T-cell (primary cell): ENCODE data around the gene KCNJ6. TPM values are rescaled to one million over a fixed set of nuclear protein-coding genes. Genes with fewer than 3 reads are reported as not detected.

Experiments used
- ATAC-seq, 4 experiments: fragments of 200-7000 bp in 3 of 4; fragments of 150-1000 bp in 1 of 4; cut with Tn5 transposase; replicated peaks in 1 of 4; 1 replicate in 3 of 4; 2 replicates in 1 of 4; pipeline ENCODE4 v1.10.0; 2021; ENCODE audit warnings: moderate library complexity in 3 of 4, mild to moderate bottlenecking in 2 of 4, moderate number of reproducible peaks in 1 of 4
- CTCF ChIA-PET, 2 donors: fragments of 300-600 bp; sonication (Branson Sonifier 250); formaldehyde crosslinking; loops; one replicate each; lab custom pipeline; 2022; ENCODE audit warnings: antibody characterized with exemption in 2 of 2; lab: Charles Lee
- POLR2A ChIA-PET, 2 donors: fragments of 300-600 bp; sonication (Branson Sonifier 250); formaldehyde crosslinking; loops; one replicate each; lab custom pipeline; 2022; ENCODE audit warnings: antibody characterized with exemption in 2 of 2; lab: Charles Lee
- DNase-seq, 35 experiments: peaks; one replicate each; pipeline versions ENCODE4 v3.0.0 to v3.0.0-alpha.2; 2013 to 2023
- H3K27ac ChIP-seq: one replicate; pipeline ENCODE4 v1.5.1; 2013; ENCODE audit warnings: low read length
- H3K27me3 ChIP-seq, 2 experiments: replicated peaks in 1 of 2; 1 replicate in 1 of 2; 2 replicates in 1 of 2; pipeline versions ENCODE4 v1.6.1 to v1.7.0; 2013; ENCODE audit warnings: low read length in 1 of 2, mixed read lengths in 1 of 2; ENCODE audit not compliant: control insufficient read depth in 2 of 2, insufficient read depth in 2 of 2; ENCODE audit errors: extremely low read depth in 1 of 2
- H3K36me3 ChIP-seq, 2 donors: 1 replicate in 1 of 2; 2 replicates in 1 of 2; pipeline versions ENCODE4 v1.6.1 to v1.7.0; 2013; ENCODE audit warnings: low read length in 1 of 2; ENCODE audit not compliant: control insufficient read depth in 2 of 2, insufficient read depth in 1 of 2; ENCODE audit errors: extremely low read depth in 1 of 2
- H3K4me1 ChIP-seq, 2 experiments: 1 replicate in 1 of 2; 2 replicates in 1 of 2; pipeline versions ENCODE4 v1.6.1 to v1.7.0; 2013; ENCODE audit warnings: low read length in 2 of 2, mixed read lengths in 1 of 2; ENCODE audit not compliant: insufficient read depth in 2 of 2, control insufficient read depth in 1 of 2; ENCODE audit errors: extremely low read depth in 1 of 2
- H3K4me3 ChIP-seq, 2 donors: 1 replicate in 1 of 2; 2 replicates in 1 of 2; pipeline versions ENCODE4 v1.5.1 to v1.7.0; 2013; ENCODE audit warnings: mild to moderate bottlenecking in 2 of 2, low read length in 1 of 2, moderate library complexity in 1 of 2; ENCODE audit not compliant: control insufficient read depth in 1 of 2; ENCODE audit errors: extremely low read depth in 1 of 2
- H3K9me3 ChIP-seq: 2 replicates; pipeline ENCODE4 v1.7.0; 2013
- H3K27ac Mint-ChIP-seq, 2 donors: one replicate each; pipeline ENCODE4 v1.8.0; 2020 to 2021; ENCODE audit warnings: mild to moderate bottlenecking in 2 of 2, mixed read lengths in 2 of 2
- H3K27me3 Mint-ChIP-seq, 2 donors: one replicate each; pipeline ENCODE4 v1.8.0; 2021 to 2022; ENCODE audit warnings: mixed read lengths in 2 of 2
- H3K36me3 Mint-ChIP-seq: one replicate; pipeline ENCODE4 v1.8.0; 2021; ENCODE audit warnings: mixed read lengths
- H3K4me1 Mint-ChIP-seq, 3 donors: one replicate each; pipeline ENCODE4 v1.8.0; 2020 to 2022; ENCODE audit warnings: mixed read lengths in 3 of 3, mild to moderate bottlenecking in 1 of 3
- H3K4me3 Mint-ChIP-seq, 3 donors: one replicate each; pipeline ENCODE4 v1.8.0; 2020 to 2022; ENCODE audit warnings: mild to moderate bottlenecking in 3 of 3, mixed read lengths in 3 of 3, moderate library complexity in 3 of 3
- H3K9me3 Mint-ChIP-seq, 3 donors: one replicate each; pipeline ENCODE4 v1.8.0; 2020 to 2022; ENCODE audit warnings: mixed read lengths in 3 of 3
- WGBS: methylation state at CpG from one replicate; pipeline ENCODE4 v1.1.5; 2013; ENCODE audit warnings: missing lambda C conversion rate; ENCODE audit not compliant: insufficient coverage; 5-methylcytosine and 5-hydroxymethylcytosine counted together
- total RNA-seq, 35 experiments: library from RNA in 6 of 35; stranded (reverse) in 6 of 35; fragments of 120-200 nt in 1 of 35; gene quantifications; one replicate each; pipeline versions ENCODE4 v1.2.1 to v1.2.4 and lab custom pipeline; 2013 to 2026

KCNJ6 gene
- total RNA-seq, 5 donors from 2014 or later (not counting 1 experiment from before 2014, with no cell fraction given) = not detected

GRCh38 chr21:37603129-37603528 lies 313.1 kb downstream of the KCNJ6 start:
- Mint-ChIP-seq H3K27ac (no peak overlapping the region), H3K27me3 (peaks cover 23 to 24% of the 10 kb centered on the region in 2 donors), H3K9me3 (no peaks in the 10 kb centered on the region), H3K4me1 (no peaks in the 10 kb centered on the region), H3K4me3 (no peak overlapping the region), H3K36me3 (no peaks in the 10 kb centered on the region)
- no peak overlapping the region for H3K27ac ChIP-seq
- ChIA-PET CTCF (no interaction called here), POLR2A (no interaction called here)
- DNase-seq (no peak), ATAC-seq (no peak)
- H3K4me1 ChIP-seq = no peaks in the 10 kb centered on the region
- no peaks in the 10 kb centered on the region for H3K36me3 ChIP-seq
- H3K27me3 ChIP-seq = peaks cover 0 to 8% of the 10 kb centered on the region in 2 experiments
- WGBS = no CpG with 5 or more reads among the region's 2 CpGs
- no peak overlapping the region for H3K4me3 ChIP-seq
- no peaks in the 10 kb centered on the region for H3K9me3 ChIP-seq

- no peak for DNase-seq
- H3K4me3 ChIP-seq = no peak overlapping the region
- Mint-ChIP-seq H3K9me3 (no peaks in the 10 kb centered on the region), H3K36me3 (no peaks in the 10 kb centered on the region), H3K4me1 (no peaks in the 10 kb centered on the region), H3K27ac (no peak overlapping the region), H3K27me3 (peaks cover 18 to 22% of the 10 kb centered on the region in 2 donors), H3K4me3 (no peak overlapping the region)
- H3K27me3 ChIP-seq = peaks cover 0 to 8% of the 10 kb centered on the region in 2 experiments
- no peak for ATAC-seq
- ChIA-PET POLR2A (no interaction called here), CTCF (no interaction called here)
- no peaks in the 10 kb centered on the region for H3K9me3 ChIP-seq
- no peak overlapping the region for H3K27ac ChIP-seq
- H3K36me3 ChIP-seq = no peaks in the 10 kb centered on the region
- no peaks in the 10 kb centered on the region for H3K4me1 ChIP-seq
- 87% methylated on average over 5 of the region's 5 CpGs for WGBS
These were observed 314.3 kb downstream of the KCNJ6 start for GRCh38 chr21:37601915-37602314.

GRCh38 chr21:37601027-37601426 lies 315.2 kb downstream of the KCNJ6 start:
- Mint-ChIP-seq H3K36me3 (no peaks in the 10 kb centered on the region), H3K4me3 (no peak overlapping the region), H3K27ac (no peak overlapping the region), H3K27me3 (peaks cover 9 to 13% of the 10 kb centered on the region in 2 donors), H3K9me3 (peaks cover 0 to 4% (median 0%) of the 10 kb centered on the region in 3 donors), H3K4me1 (no peaks in the 10 kb centered on the region)
- H3K4me3 ChIP-seq = no peak overlapping the region
- CTCF ChIA-PET = no interaction called here
- H3K27me3 ChIP-seq = peaks cover 0 to 4% of the 10 kb centered on the region in 2 experiments
- H3K36me3 ChIP-seq = no peaks in the 10 kb centered on the region
- POLR2A ChIA-PET = no interaction called here
- ATAC-seq (no peak), DNase-seq (no peak)
- 61% methylated on average over 2 of the region's 3 CpGs for WGBS
- H3K9me3 ChIP-seq = no peaks in the 10 kb centered on the region
- H3K27ac ChIP-seq = no peak overlapping the region
- no peaks in the 10 kb centered on the region for H3K4me1 ChIP-seq

- Mint-ChIP-seq H3K27ac (no peak overlapping the region), H3K9me3 (peaks cover 0 to 4% (median 0%) of the 10 kb centered on the region in 3 donors), H3K36me3 (no peaks in the 10 kb centered on the region), H3K4me1 (no peaks in the 10 kb centered on the region), H3K4me3 (no peak overlapping the region), H3K27me3 (peaks cover 0 to 8% of the 10 kb centered on the region in 2 donors)
- H3K4me1 ChIP-seq = no peaks in the 10 kb centered on the region
- peaks cover 0 to 14% of the 10 kb centered on the region in 2 experiments for H3K27me3 ChIP-seq
- DNase-seq (no peak), ATAC-seq (no peak)
- 82% methylated on average over 7 of the region's 8 CpGs for WGBS
- H3K4me3 ChIP-seq = no peak overlapping the region
- H3K9me3 ChIP-seq = no peaks in the 10 kb centered on the region
- ChIA-PET POLR2A (no interaction called here), CTCF (no interaction called here)
- H3K36me3 ChIP-seq = no peaks in the 10 kb centered on the region
- no peak overlapping the region for H3K27ac ChIP-seq
These were observed 320.3 kb downstream of the KCNJ6 start for GRCh38 chr21:37595944-37596343.

GRCh38 chr21:37594472-37594951 lies 321.7 kb downstream of the KCNJ6 start:
- H3K4me1 Mint-ChIP-seq = no peaks in the 10 kb centered on the region
- Histone ChIP-seq H3K9me3 (no peaks in the 10 kb centered on the region), H3K4me3 (no peak overlapping the region), H3K4me1 (no peaks in the 10 kb centered on the region), H3K27me3 (peaks cover 0 to 14% of the 10 kb centered on the region in 2 experiments), H3K27ac (no peak overlapping the region), H3K36me3 (no peaks in the 10 kb centered on the region)
- ATAC-seq (no peak), DNase-seq (no peak)
- H3K36me3 Mint-ChIP-seq = no peaks in the 10 kb centered on the region
- 79% methylated on average over 6 of the region's 15 CpGs for WGBS
- peaks cover 0 to 4% (median 0%) of the 10 kb centered on the region in 3 donors for H3K9me3 Mint-ChIP-seq
- CTCF ChIA-PET = no interaction called here
- peaks cover 0 to 8% of the 10 kb centered on the region in 2 donors for H3K27me3 Mint-ChIP-seq
- no peak overlapping the region for H3K27ac Mint-ChIP-seq
- no peak overlapping the region for H3K4me3 Mint-ChIP-seq
- POLR2A ChIA-PET = no interaction called here

GRCh38 chr21:37593740-37594471 lies 322.4 kb downstream of the KCNJ6 start:
- no peak overlapping the region for H3K27ac ChIP-seq
- ATAC-seq (no peak), DNase-seq (no peak)
- Mint-ChIP-seq H3K36me3 (no peaks in the 10 kb centered on the region), H3K9me3 (peaks cover 0 to 4% (median 0%) of the 10 kb centered on the region in 3 donors), H3K27me3 (peaks cover 0 to 8% of the 10 kb centered on the region in 2 donors), H3K4me3 (no peak overlapping the region), H3K27ac (no peak overlapping the region), H3K4me1 (no peaks in the 10 kb centered on the region)
- ChIA-PET CTCF (no interaction called here), POLR2A (no interaction called here)
- WGBS = 78% methylated on average over 16 of the region's 19 CpGs
- no peak overlapping the region for H3K4me3 ChIP-seq
- no peaks in the 10 kb centered on the region for H3K36me3 ChIP-seq
- no peaks in the 10 kb centered on the region for H3K9me3 ChIP-seq
- H3K27me3 ChIP-seq = peaks cover 0 to 14% of the 10 kb centered on the region in 2 experiments
- no peaks in the 10 kb centered on the region for H3K4me1 ChIP-seq
